Stomach (tissue), 9 donors: ENCODE data around the gene ARHGAP1. TPM values are rescaled to one million over a fixed set of nuclear protein-coding genes. Genes with fewer than 3 reads are reported as not detected.

Source experiments
- DNase-seq, 2 donors: peaks; one replicate each; pipeline versions ENCODE4 v3.0.0 to v3.0.0-alpha.2; 2013 to 2019
- H3K27ac ChIP-seq, 5 donors: fragments of 200-600 bp in 4 of 5; sonication (generic) in 4 of 5; one replicate each; pipeline ENCODE4 v1.5.1; 2013 to 2019; ENCODE audit warnings: mild to moderate bottlenecking in 1 of 5, moderate library complexity in 1 of 5
- H3K27me3 ChIP-seq, 3 donors: fragments of 200-600 bp; sonication (generic); one replicate each; pipeline ENCODE4 v1.5.1; 2017 to 2019; ENCODE audit warnings: mixed run types in 1 of 3
- H3K36me3 ChIP-seq, 4 donors: fragments of 200-600 bp; sonication (generic); 1 replicate in 3 of 4; 2 replicates in 1 of 4; pipeline ENCODE4 v1.5.1; 2016 to 2019
- H3K4me1 ChIP-seq, 4 donors: fragments of 200-600 bp; sonication (generic); one replicate each; pipeline ENCODE4 v1.5.1; 2016 to 2019
- H3K4me3 ChIP-seq, 4 donors: fragments of 200-600 bp; sonication (generic) in 3 of 4; one replicate each; pipeline ENCODE4 v1.5.1; 2016 to 2019; ENCODE audit warnings: mild to moderate bottlenecking in 1 of 4
- H3K9me3 ChIP-seq, 4 donors: fragments of 200-600 bp; sonication (generic); one replicate each; pipeline ENCODE4 v1.5.1; 2016 to 2019
- CTCF ChIP-seq, 7 experiments: fragments of 450-650 bp in 4 of 7; fragments of 200-600 bp in 3 of 7; sonication (generic) in 3 of 7; IDR thresholded peaks; one replicate each; pipeline ENCODE4 v1.5.1; 2016 to 2019; ENCODE audit warnings: antibody characterized with exemption in 7 of 7, control low read depth in 2 of 7, mild to moderate bottlenecking in 1 of 7
- EP300 ChIP-seq: sonication (generic); formaldehyde crosslinking; IDR thresholded peaks from one replicate; pipeline ENCODE4 v1.6.1; 2017; ENCODE audit warnings: antibody characterized with exemption
- POLR2A ChIP-seq, 4 donors: fragments of 450-650 bp; IDR thresholded peaks; one replicate each; pipeline ENCODE4 v1.6.1; 2016; ENCODE audit warnings: antibody characterized with exemption in 4 of 4, control low read depth in 2 of 4, mild to moderate bottlenecking in 1 of 4, moderate library complexity in 1 of 4
- POLR2AphosphoS5 ChIP-seq, 3 donors: sonication (generic); formaldehyde crosslinking; IDR thresholded peaks; one replicate each; pipeline ENCODE4 v1.6.1; 2016; ENCODE audit warnings: antibody characterized with exemption in 3 of 3
- WGBS, 5 donors: extraction: QIAGEN DNeasy Blood & Tissue Kit in 3 of 5; methylation state at CpG; one replicate each; pipeline versions ENCODE4 v1.1.5 to v1.1.7; 2013 to 2018; 5-methylcytosine and 5-hydroxymethylcytosine counted together
- intact Hi-C: fragments of 100-400 bp; cut with DNase I; formaldehyde crosslinking; loops from one replicate; pipeline ENCODE4 v1.15.1; 2023; ENCODE audit warnings: low total_unique reads
- polyA plus RNA-seq, 3 donors: library from polyadenylated mRNA; stranded (reverse); fragments of 200-250 nt; gene quantifications; one replicate each; pipeline ENCODE4 v1.2.3, GENCODE V29; 2013
- total RNA-seq, 5 donors: library from RNA; depleted of rRNA; stranded (reverse); fragments of >200 nt; gene quantifications; one replicate each; pipeline versions ENCODE4 v1.1.0 to v1.2.3, GENCODE V29; 2014 to 2016
- donor health status: healthy with polysubstance abuse.
- donor health status: Bipolar disorder and iron deficiency.
- donor health status: healthy.

The ARHGAP1 gene
- total and polyA plus RNA-seq, 8 donors = 21.1 to 82.9 (median 31.3) TPM

DNA sequence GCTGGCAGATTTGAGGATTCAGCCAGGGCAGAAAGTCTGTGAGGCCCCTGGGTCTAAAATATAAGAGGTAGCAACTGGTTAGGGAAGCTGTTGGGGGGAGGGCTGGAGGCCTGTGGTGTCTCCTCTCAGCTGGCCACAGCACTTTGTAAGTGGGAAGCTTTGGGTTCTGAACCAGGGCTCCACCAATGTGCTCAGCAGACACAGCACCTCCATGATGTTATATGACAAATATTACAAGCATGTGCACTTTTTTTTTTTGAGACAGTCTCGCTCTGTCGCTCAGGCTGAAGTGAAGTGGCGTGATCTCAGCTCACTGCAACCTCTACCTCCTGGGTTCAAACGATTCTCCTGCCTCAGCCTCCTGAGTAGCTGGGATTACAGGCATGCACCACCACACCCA is 8.0 kb downstream of the ARHGAP1 start:
- TF ChIP-seq POLR2A (IDR thresholded peaks at IDR 0.05) (no peak), CTCF (IDR thresholded peaks at IDR 0.05) (no peak), EP300 (no peak), POLR2AphosphoS5 (IDR thresholded peaks at IDR 0.05) (no peak)
- H3K4me1 ChIP-seq = peaks cover 10 to 51% (median 33%) of the 10 kb centered on the region in 4 donors
- peak overlapping the region in 1 of 5 donors; percentile 3 for H3K27ac ChIP-seq
- DNase-seq = no peak
- intact Hi-C loops = no loop called here
- peaks cover 43 to 99% (median 97%) of the 10 kb centered on the region in 4 donors for H3K36me3 ChIP-seq
- H3K9me3 ChIP-seq = no peaks in the 10 kb centered on the region
- H3K27me3 ChIP-seq = no peaks in the 10 kb centered on the region
- 88 to 97% (median 94%) methylated on average over 4 of the region's 4 CpGs for WGBS, 5 donors
- no peak overlapping the region for H3K4me3 ChIP-seq

- TF ChIP-seq POLR2AphosphoS5 (IDR thresholded peaks at IDR 0.05) (no peak), CTCF (IDR thresholded peaks at IDR 0.05) (no peak), EP300 (no peak), POLR2A (IDR thresholded peaks at IDR 0.05) (no peak)
- Histone ChIP-seq H3K27me3 (no peaks in the 10 kb centered on the region), H3K4me3 (no peak overlapping the region), H3K36me3 (peaks cover 55 to 100% (median 99%) of the 10 kb centered on the region in 4 donors), H3K4me1 (peaks cover 6 to 41% (median 15%) of the 10 kb centered on the region in 4 donors), H3K9me3 (no peaks in the 10 kb centered on the region), H3K27ac (no peak overlapping the region)
- 85 to 100% (median 88%) methylated on average over 1 of the region's 1 CpG for WGBS, 5 donors
- DNase-seq = no peak
- intact Hi-C loops = no loop called here
These were observed 9.7 kb downstream of the ARHGAP1 start for GRCh38 chr11:46690702-46691101.

GRCh38 chr11:46686886-46687795 is 13.3 kb downstream of the ARHGAP1 start:
- Histone ChIP-seq H3K36me3 (peaks cover 49 to 99% (median 94%) of the 10 kb centered on the region in 4 donors), H3K27ac (peak overlapping the region in 4 of 5 donors; percentile 31 to 70 (median 60)), H3K9me3 (no peaks in the 10 kb centered on the region), H3K27me3 (no peaks in the 10 kb centered on the region), H3K4me3 (no peak overlapping the region), H3K4me1 (peaks cover 6 to 29% (median 8%) of the 10 kb centered on the region in 4 donors)
- intact Hi-C loops = no loop called here
- DNase-seq = peak in 1 of 2 donors; percentile 50
- WGBS, 5 donors = 67 to 88% (median 76%) methylated on average over 15 of the region's 15 CpGs
- TF ChIP-seq POLR2A (IDR thresholded peaks at IDR 0.05) = no peak
- no peak for TF ChIP-seq POLR2AphosphoS5 (IDR thresholded peaks at IDR 0.05)
- no peak for TF ChIP-seq CTCF (IDR thresholded peaks at IDR 0.05)
- TF ChIP-seq EP300 = no peak

GRCh38 chr11:46684367-46684766 is 16.1 kb downstream of the ARHGAP1 start:
- Histone ChIP-seq H3K27me3 (no peaks in the 10 kb centered on the region), H3K27ac (peak overlapping the region in 1 of 5 donors; percentile 35), H3K4me3 (no peak overlapping the region), H3K36me3 (peaks cover 65 to 99% (median 95%) of the 10 kb centered on the region in 4 donors), H3K4me1 (peaks cover 6 to 29% (median 8%) of the 10 kb centered on the region in 4 donors), H3K9me3 (no peaks in the 10 kb centered on the region)
- 67 to 82% (median 74%) methylated on average over 3 of the region's 3 CpGs for WGBS, 5 donors
- intact Hi-C loops = no loop called here
- TF ChIP-seq POLR2A (IDR thresholded peaks at IDR 0.05) (no peak), CTCF (IDR thresholded peaks at IDR 0.05) (no peak), EP300 (no peak), POLR2AphosphoS5 (IDR thresholded peaks at IDR 0.05) (no peak)
- DNase-seq = no peak
